ENCODE measurements around the gene ITSN1.

DNA sequence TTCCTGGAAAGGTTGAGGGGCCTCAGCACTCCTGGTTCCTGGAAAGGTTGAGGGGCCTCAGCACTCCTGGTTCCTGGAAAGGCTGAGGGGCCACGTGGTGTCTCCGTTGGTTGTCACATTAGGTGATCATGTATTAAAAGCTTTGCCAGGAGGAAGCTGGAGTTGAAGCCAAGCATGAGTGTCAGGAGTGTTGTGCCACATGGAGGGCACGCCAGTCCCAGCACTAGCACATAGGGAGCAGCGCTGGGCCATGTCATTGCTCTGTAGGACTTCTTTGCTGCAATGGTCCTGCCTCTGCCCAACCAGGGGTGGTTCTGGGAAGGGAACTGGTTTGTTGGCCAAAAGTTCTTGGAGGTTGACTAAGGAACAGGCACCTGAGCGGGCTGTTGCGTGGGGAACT is 260.0 kb downstream of the ITSN1 start:
- TF ChIP-seq SNRNP70 (IDR thresholded peaks at IDR 0.05; ENCODE audit: low read depth, low read length) (no peak), ZNF747 (CRISPR knock-in tag; IDR thresholded peaks at IDR 0.05; ENCODE audit: borderline replicate concordance) (no peak), ZNF263 (CRISPR knock-in tag; IDR thresholded peaks at IDR 0.05) (no peak), STAG1 (CRISPR knock-in tag; IDR thresholded peaks at IDR 0.05) (no peak), TAF1 (CRISPR knock-in tag; IDR thresholded peaks at IDR 0.05) (no peak), FOXK2 (IDR thresholded peaks at IDR 0.05) (no peak), POLR2A (IDR thresholded peaks at IDR 0.05; ENCODE audit: insufficient read depth in 1 of 2, low read depth in 2 of 2, low read length in 2 of 2) (no peak)
